Activated CD8-positive, alpha-beta memory T cell treated with anti-CD3 and anti-CD28 coated beads for 36 hours (primary cell): ENCODE measurements around the gene ADCY5. TPM values are rescaled to one million over a fixed set of nuclear protein-coding genes. Genes with fewer than 3 reads are reported as not detected.

Experiments
- CTCF ChIA-PET: fragments of 350-600 bp; sonication (Branson Sonifier 250); formaldehyde crosslinking; loops from one replicate; lab custom pipeline; 2021; ENCODE audit warnings: antibody characterized with exemption; lab: Charles Lee
- POLR2A ChIA-PET: fragments of 350-600 bp; sonication (Branson Sonifier 250); formaldehyde crosslinking; loops from one replicate; lab custom pipeline; 2021; ENCODE audit warnings: antibody characterized with exemption; lab: Charles Lee
- total RNA-seq, 2 experiments: library from RNA; stranded (reverse); gene quantifications; one replicate each; pipeline ENCODE4 v1.2.3, GENCODE V29; 2021

The ADCY5 gene
- total RNA-seq, 2 experiments from 2014 or later, result not detected

GRCh38 chr3:123376451-123377242, 72.2 kb downstream of the ADCY5 start:
- ChIA-PET POLR2A (no interaction called here), CTCF (interaction anchor here (1.2 kb wide), 1 partner anchor 16 kb away, joined by 4 read pairs; no protein-coding TSS in a partner anchor)

GRCh38 chr3:123375014-123375940, 73.6 kb downstream of the ADCY5 start:
- ChIA-PET CTCF (interaction anchor here (1.2 kb wide), 1 partner anchor 15 kb away, joined by 4 read pairs; no protein-coding TSS in a partner anchor), POLR2A (no interaction called here)

GRCh38 chr3:123374016-123374415, 74.9 kb downstream of the ADCY5 start:
- POLR2A ChIA-PET, result no interaction called here
- CTCF ChIA-PET, result no interaction called here

- ChIA-PET POLR2A (no interaction called here), CTCF (no interaction called here)
Measured at GRCh38 chr3:123373474-123373987, 75.4 kb downstream of the ADCY5 start.

GRCh38 chr3:123372686-123373473, 76.0 kb downstream of the ADCY5 start:
- CTCF ChIA-PET, result no interaction called here
- POLR2A ChIA-PET, result no interaction called here

- ChIA-PET CTCF (no interaction called here), POLR2A (no interaction called here)
Measured at GRCh38 chr3:123371859-123372685, 76.8 kb downstream of the ADCY5 start.

- ChIA-PET POLR2A (no interaction called here), CTCF (no interaction called here)
Measured at GRCh38 chr3:123371426-123371825, 77.5 kb downstream of the ADCY5 start.

GRCh38 chr3:123370819-123371218, 78.1 kb downstream of the ADCY5 start:
- ChIA-PET CTCF (no interaction called here), POLR2A (no interaction called here)

- CTCF ChIA-PET, result no interaction called here
- POLR2A ChIA-PET, result no interaction called here
Measured at GRCh38 chr3:123369085-123369484, 79.8 kb downstream of the ADCY5 start.

- ChIA-PET CTCF (no interaction called here), POLR2A (no interaction called here)
Measured at GRCh38 chr3:123367467-123368154, 81.3 kb downstream of the ADCY5 start.

GRCh38 chr3:123365450-123366143, 83.3 kb downstream of the ADCY5 start:
- ChIA-PET POLR2A (no interaction called here), CTCF (no interaction called here)

GRCh38 chr3:123361071-123361470, 87.8 kb downstream of the ADCY5 start:
- CTCF ChIA-PET, result interaction anchor here (2.0 kb wide), 1 partner anchor 15 kb away, joined by 4 read pairs; no protein-coding TSS in a partner anchor
- POLR2A ChIA-PET, result no interaction called here

GRCh38 chr3:123357275-123357674, 91.6 kb downstream of the ADCY5 start:
- POLR2A ChIA-PET, result no interaction called here
- CTCF ChIA-PET, result no interaction called here

GRCh38 chr3:123353850-123354233, 95.0 kb downstream of the ADCY5 start:
- ChIA-PET CTCF (no interaction called here), POLR2A (interaction anchor here (0.7 kb wide), 1 partner anchor 331 kb away, joined by 3 read pairs; no protein-coding TSS in a partner anchor)

- POLR2A ChIA-PET, result no interaction called here
- CTCF ChIA-PET, result no interaction called here
Measured at GRCh38 chr3:123353227-123353849, 95.6 kb downstream of the ADCY5 start.

- ChIA-PET CTCF (no interaction called here), POLR2A (no interaction called here)
Measured at GRCh38 chr3:123352134-123352554, 96.7 kb downstream of the ADCY5 start.

GRCh38 chr3:123351501-123351900, 97.4 kb downstream of the ADCY5 start:
- POLR2A ChIA-PET, result no interaction called here
- CTCF ChIA-PET, result no interaction called here
